ENCODE data around the gene PPFIBP1.
"Not testable (repeated sequence)": the region's sequence is repeated elsewhere in the genome, so short reads cannot be mapped to it uniquely, and the experiment has no call there.

The PPFIBP1 gene

GRCh38 chr12:27571463-27571862 lies 47.5 kb downstream of the PPFIBP1 start:
- DNase-seq: no peak

- DNase-seq: no peak
These were observed 48.7 kb downstream of the PPFIBP1 start for GRCh38 chr12:27572486-27573255.

GRCh38 chr12:27573972-27574371 lies 50.0 kb downstream of the PPFIBP1 start:
- DNase-seq: no peak

GRCh38 chr12:27575090-27575761 lies 51.2 kb downstream of the PPFIBP1 start:
- DNase-seq: no peak

- no peak for DNase-seq
These were observed 51.7 kb downstream of the PPFIBP1 start for GRCh38 chr12:27575762-27576118.

GRCh38 chr12:27576667-27577347 lies 52.8 kb downstream of the PPFIBP1 start:
- DNase-seq: no peak

- no peak for DNase-seq
These were observed 53.7 kb downstream of the PPFIBP1 start for GRCh38 chr12:27577688-27578087.

GRCh38 chr12:27578689-27579372 lies 54.8 kb downstream of the PPFIBP1 start:
- no peak for DNase-seq

GRCh38 chr12:27580561-27581330 lies 56.7 kb downstream of the PPFIBP1 start:
- no peak for DNase-seq

- DNase-seq: not testable (repeated sequence)
These were observed 57.3 kb downstream of the PPFIBP1 start for GRCh38 chr12:27581331-27581671.

- DNase-seq: not testable (repeated sequence)
These were observed 57.8 kb downstream of the PPFIBP1 start for GRCh38 chr12:27581833-27582232.

GRCh38 chr12:27582445-27582844 lies 58.4 kb downstream of the PPFIBP1 start:
- not testable (repeated sequence) for DNase-seq

GRCh38 chr12:27583057-27583797 lies 59.2 kb downstream of the PPFIBP1 start:
- DNase-seq: no peak

- DNase-seq: no peak
These were observed 60.0 kb downstream of the PPFIBP1 start for GRCh38 chr12:27583981-27584380.

GRCh38 chr12:27585739-27586265 lies 61.8 kb downstream of the PPFIBP1 start:
- no peak for DNase-seq

- not testable (repeated sequence) for DNase-seq
These were observed 64.2 kb downstream of the PPFIBP1 start for GRCh38 chr12:27588075-27588730.

- DNase-seq: no peak
These were observed 64.8 kb downstream of the PPFIBP1 start for GRCh38 chr12:27588776-27589175.

- DNase-seq: no peak
These were observed 65.4 kb downstream of the PPFIBP1 start for GRCh38 chr12:27589419-27589818.

- not testable (repeated sequence) for DNase-seq
These were observed 67.7 kb downstream of the PPFIBP1 start for GRCh38 chr12:27591698-27592097.

GRCh38 chr12:27592548-27592947 lies 68.5 kb downstream of the PPFIBP1 start:
- DNase-seq: no peak

- no peak for DNase-seq
These were observed 69.3 kb downstream of the PPFIBP1 start for GRCh38 chr12:27593266-27593665.

Measured in effector CD4-positive, alpha-beta T cell (primary cell).